ENCODE measurements around the gene ZNF740.

ZNF740 gene

DNA sequence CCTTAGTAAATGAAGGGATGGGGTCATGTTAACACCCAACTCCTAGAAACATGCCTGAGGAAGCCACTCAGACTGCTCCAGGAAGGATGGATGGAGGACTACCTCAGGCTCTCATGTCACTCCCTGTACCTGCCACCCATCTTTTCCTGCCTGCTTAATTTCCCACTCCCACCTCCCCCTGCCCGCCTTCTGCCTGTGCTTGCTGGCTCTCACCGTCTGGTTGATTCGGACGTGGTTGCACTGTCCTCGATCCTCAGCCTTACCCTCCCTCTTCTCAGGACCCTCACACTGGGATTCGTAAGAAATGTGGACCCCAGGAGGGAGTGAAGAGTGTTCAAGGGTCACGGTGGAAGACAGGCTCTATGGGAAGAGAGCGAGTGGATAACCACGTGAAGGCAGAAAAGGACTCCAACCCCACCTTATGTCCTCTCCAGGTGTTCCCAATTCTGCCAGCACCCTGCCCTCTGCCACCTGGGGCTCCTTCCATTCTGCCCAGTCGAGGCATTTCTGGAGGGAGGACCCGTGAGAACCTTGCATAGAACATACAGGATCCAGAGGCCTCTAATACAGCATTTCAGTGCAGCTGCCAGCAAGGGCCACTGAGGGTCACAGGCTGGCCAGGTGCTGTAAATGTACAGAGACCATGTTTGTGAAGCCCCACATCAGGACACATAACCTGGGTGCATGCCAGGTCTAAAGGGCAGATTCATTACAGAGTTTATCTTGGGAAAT is 13.6 kb downstream of the ZNF740 start:
- TF ChIP-seq, protein P1, sequence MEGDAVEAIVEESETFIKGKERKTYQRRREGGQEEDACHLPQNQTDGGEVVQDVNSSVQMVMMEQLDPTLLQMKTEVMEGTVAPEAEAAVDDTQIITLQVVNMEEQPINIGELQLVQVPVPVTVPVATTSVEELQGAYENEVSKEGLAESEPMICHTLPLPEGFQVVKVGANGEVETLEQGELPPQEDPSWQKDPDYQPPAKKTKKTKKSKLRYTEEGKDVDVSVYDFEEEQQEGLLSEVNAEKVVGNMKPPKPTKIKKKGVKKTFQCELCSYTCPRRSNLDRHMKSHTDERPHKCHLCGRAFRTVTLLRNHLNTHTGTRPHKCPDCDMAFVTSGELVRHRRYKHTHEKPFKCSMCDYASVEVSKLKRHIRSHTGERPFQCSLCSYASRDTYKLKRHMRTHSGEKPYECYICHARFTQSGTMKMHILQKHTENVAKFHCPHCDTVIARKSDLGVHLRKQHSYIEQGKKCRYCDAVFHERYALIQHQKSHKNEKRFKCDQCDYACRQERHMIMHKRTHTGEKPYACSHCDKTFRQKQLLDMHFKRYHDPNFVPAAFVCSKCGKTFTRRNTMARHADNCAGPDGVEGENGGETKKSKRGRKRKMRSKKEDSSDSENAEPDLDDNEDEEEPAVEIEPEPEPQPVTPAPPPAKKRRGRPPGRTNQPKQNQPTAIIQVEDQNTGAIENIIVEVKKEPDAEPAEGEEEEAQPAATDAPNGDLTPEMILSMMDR (conservative IDR thresholded peaks at IDR 0.05; ENCODE audit: low read depth, low read length) = no peak
- H3K4me3 ChIP-seq (ENCODE audit: low read depth, low read length) = no peak overlapping the region
- no peak for DNase-seq (ENCODE audit: low read depth)

DNA sequence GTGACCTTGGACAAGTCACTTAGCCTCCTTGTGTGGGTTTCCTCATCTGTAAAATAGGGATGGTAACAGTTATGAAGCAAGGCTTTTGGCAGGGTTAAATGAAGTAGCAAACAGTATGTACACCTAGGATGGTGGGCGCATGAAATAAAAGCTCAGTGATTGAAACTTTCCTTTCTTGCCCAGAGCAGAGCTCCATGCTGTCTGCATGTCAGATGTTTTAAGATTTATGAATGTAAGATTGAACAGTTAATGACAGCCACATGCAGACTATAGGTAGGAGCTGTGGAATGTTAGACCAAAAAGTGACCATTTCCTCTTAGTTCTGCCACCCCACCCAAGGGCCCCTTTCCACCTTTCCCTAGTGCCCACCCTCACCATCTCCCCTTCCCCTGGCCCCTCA is 14.5 kb downstream of the ZNF740 start:
- TF ChIP-seq, protein P1 (conservative IDR thresholded peaks at IDR 0.05; ENCODE audit: low read depth, low read length) = no peak
- DNase-seq (ENCODE audit: low read depth) = no peak
- H3K4me3 ChIP-seq (ENCODE audit: low read depth, low read length) = no peak overlapping the region

DNA sequence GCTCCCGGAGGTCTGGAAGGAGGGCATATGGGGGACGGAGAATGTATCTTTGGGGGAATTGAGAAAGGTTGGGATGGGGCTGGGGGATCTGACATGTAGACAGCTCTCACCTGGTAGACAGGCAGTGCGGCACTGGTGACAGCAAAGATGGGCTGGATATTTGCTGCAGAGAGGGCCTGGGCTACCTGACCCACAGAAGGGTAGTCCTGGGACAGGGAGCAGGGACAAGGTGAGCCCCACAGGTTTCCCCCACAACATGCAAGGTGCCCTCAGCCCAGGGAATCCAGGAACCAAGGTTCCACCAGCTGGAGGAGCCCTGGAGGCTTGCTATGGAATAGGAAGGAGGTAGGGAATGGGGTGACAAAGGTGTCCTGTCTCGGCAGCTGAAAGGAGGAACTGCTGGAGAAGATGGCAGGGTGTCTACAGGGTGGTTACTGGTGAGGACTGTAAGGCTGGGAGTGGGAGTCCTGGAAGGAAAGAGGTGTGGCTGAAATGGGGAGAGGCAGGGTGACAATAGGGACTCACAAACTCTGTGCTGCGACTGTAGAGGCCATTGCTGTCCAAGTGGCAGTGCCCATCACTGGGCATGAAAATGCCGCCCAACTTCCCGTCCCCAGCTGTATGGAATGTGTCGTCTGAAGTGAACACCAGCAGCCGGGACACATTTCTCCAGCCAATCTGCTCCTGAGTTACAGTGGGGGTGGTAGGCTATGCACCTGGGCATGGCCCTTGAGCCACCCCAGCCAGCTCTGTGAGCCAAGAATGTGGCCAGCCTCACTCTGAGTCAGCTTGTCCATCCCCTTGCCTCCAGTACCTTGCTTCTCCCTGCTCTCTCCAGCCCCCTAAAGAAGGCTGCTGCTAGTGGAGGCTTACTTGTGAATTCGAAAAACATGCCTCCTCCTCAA is 15.2 kb downstream of the ZNF740 start:
- H3K4me3 ChIP-seq (ENCODE audit: low read depth, low read length) = no peak overlapping the region
- TF ChIP-seq, protein P1 (conservative IDR thresholded peaks at IDR 0.05; ENCODE audit: low read depth, low read length) = no peak
- no peak for DNase-seq (ENCODE audit: low read depth)

DNA sequence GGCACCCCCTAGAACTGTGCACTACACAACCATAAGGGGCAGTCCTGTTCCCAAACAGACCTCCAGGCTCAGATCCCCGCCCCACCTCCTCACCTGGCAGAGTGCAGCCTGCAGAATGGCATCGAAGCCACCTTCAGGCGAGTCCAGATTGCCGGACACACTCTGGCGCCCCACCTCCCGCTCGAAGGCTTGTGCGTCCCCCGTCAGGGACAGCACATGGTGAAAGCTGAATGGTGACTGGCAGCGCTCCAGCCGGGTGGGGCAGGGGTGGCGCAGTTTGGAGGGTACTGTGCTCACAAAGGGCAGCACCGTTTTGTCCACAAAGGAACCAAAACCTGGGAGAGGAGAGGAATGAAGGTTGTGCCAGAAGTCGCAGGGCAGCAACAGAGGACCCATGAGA is 16.0 kb downstream of the ZNF740 start:
- DNase-seq (ENCODE audit: low read depth) = no peak
- no peak overlapping the region for H3K4me3 ChIP-seq (ENCODE audit: low read depth, low read length)
- TF ChIP-seq, protein P1 (conservative IDR thresholded peaks at IDR 0.05; ENCODE audit: low read depth, low read length) = no peak

DNA sequence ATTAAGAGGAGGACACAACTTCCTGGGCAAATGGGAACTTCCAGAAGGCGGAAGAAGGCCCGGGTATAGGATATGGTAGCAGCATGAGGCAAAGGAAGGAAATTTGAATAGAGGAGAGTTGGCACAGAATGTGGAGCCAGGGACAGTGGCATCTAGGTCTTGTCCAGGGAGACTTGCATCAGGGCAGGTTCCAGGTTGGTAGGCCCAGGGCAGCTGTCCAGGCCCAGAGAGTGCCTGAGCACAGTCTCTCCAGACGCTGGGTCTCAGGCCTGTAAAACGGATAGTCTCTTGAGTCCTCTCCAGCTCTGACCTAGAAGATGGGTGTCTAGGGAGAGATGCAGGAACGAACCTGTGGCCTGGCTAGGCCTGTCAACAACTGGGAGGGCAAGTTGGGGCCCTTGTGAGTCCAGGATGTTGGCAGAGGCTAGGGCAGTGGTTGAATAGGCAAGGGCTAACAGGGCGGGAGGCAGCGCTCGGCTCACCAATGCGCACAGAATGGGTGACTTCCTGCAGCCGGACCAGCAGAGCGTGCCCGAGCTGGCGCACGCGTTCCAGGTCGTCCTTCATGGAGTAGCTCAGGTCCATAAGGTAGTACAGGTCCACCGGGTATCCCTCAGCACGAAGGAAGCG is 16.6 kb downstream of the ZNF740 start:
- H3K4me3 ChIP-seq (ENCODE audit: low read depth, low read length) = no peak overlapping the region
- TF ChIP-seq, protein P1 (conservative IDR thresholded peaks at IDR 0.05; ENCODE audit: low read depth, low read length) = no peak
- no peak for DNase-seq (ENCODE audit: low read depth)

DNA sequence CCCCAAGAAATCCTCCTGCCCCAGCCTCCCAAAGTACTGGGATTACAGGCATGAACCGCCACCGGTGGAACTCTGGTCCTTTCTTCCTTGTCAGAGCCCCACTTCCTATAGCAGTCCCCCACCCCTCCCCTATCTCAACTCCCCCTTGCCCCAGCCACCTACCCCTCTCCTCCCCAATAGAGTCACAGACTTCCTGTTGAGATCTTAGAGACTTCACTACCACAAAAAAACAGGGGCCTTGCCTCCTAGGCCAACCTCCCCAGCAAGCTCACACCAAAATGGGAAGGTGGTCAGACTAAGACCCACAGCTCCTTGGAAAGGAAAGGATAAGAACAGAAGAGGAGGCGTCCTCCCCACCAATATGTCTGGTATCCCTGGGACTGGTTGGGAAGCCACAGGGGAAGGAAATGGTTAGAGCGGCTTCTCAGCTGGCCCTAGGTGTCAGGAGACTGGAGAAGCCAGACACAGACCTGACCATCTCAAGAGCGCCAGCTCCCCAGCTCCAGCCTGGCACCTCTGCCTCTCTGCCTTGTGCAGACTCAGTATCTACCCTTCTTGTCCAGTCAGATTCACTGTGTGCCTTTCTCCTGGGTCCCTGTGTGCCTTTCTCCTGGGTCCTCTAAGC is 18.1 kb downstream of the ZNF740 start:
- H3K4me3 ChIP-seq (ENCODE audit: low read depth, low read length) = no peak overlapping the region
- TF ChIP-seq, protein P1 (conservative IDR thresholded peaks at IDR 0.05; ENCODE audit: low read depth, low read length) = no peak
- no peak for DNase-seq (ENCODE audit: low read depth)

Data from choroid plexus epithelial cell (primary cell).